Nucleus accumbens (tissue), 56 donors: ENCODE data around the gene TKTL1.

Experiments
- DNase-seq, 56 donors: peaks; one replicate each; lab custom pipeline; 2025; lab: John Stamatoyannopoulos, UW

TKTL1 gene

GRCh38 chrX:154373340-154374306 lies 78.0 kb downstream of the TKTL1 start:
- DNase-seq: peak in 43 of 56 donors; percentile 8 to 70 (median 48)

- DNase-seq: peak in 11 of 56 donors; percentile 1 to 39 (median 11)
These were observed 78.9 kb downstream of the TKTL1 start, which contains the start of gene FLNA for GRCh38 chrX:154374313-154375155. Gene FLNA (minus strand): TSS chrX:154374634. CDS start chrX:154371245, 3,389 bp downstream.

GRCh38 chrX:154375156-154375504 lies 79.5 kb downstream of the TKTL1 start:
- DNase-seq: no peak

- DNase-seq: no peak
These were observed 81.2 kb downstream of the TKTL1 start for GRCh38 chrX:154376774-154377173.

GRCh38 chrX:154378059-154378798 lies 82.6 kb downstream of the TKTL1 start:
- peak in 35 of 56 donors; percentile 5 to 63 (median 39) for DNase-seq

- peak; percentile 82 to 100 (median 99) for DNase-seq
These were observed 83.4 kb downstream of the TKTL1 start, which contains the start of gene EMD for GRCh38 chrX:154378799-154379568. Gene EMD (plus strand): TSS chrX:154379295. CDS start chrX:154379485, 190 bp downstream.

- DNase-seq: no peak
These were observed 84.0 kb downstream of the TKTL1 start for GRCh38 chrX:154379569-154379951.
